Colon (tissue), 2 donors: ENCODE results near the gene WDR20.
"Not testable (repeated sequence)": the region's sequence is repeated elsewhere in the genome, so short reads cannot be mapped to it uniquely, and the experiment has no call there.

ENCODE experiments used
- FAIRE-seq: peaks from 2 replicates; lab custom pipeline; 2012; peaks lifted over from hg19 to GRCh38; lab: Jason Lieb, UNC
- donor health status: control.
- donor health status: control.

The WDR20 gene

DNA sequence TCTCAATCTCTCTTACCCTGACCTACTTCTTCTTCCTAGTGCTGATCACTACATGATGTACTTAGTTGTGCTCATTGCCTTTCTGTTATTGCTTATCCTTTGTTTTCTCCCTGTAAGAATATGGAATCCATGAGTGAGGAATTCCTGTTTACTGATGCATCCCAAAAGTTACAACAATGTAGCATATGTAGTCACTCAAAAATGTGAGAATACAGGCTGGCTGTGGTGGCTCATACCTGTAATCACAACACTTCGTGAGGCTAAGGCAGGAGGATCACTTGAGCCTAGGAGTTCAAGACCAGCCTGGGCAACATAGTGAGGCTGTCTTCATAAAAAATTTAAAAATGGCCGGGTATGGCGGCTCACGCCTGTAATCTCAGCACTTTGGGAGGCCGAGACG, 8.0 kb upstream of the WDR20 start:
- FAIRE-seq: no peak

DNA sequence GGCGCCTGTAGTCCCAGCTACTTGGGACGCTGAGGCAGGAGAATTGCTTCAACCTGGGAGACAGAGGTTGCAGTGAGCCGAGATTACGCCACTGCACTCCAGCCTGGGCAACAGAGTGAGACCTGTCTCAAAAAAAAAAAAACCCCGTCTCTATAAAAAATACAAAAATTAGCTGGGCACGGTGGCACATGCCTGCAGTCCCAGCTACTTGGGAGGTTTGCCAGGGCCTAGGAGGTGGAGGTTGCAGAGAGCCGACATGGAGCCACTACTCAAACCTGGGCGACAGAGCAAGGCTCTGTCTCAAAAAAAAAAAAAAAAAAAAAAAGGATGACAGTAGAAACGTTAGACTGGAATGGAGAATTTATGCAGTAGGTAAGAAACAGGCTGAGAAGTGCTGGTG, 5.7 kb upstream of the WDR20 start:
- FAIRE-seq: not testable (repeated sequence)

DNA sequence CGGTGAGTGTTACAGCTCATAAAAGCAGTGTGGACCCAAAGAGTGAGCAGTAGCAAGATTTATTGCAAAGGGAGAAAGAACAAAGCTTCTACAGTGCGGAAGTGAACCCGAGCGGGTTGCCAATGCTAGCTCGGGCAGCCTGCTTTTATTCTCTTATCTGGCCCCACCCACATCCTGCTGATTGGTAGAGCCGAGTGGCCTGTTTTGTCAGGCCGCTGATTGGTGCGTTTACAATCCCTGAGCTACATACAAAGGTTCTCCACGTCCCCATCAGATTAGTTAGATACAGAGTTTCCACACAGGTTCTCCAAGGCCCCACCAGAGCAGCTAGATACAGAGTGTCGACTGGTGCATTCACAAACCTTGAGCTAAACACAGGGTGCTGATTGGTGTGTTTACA, 5.0 kb upstream of the WDR20 start:
- not testable (repeated sequence) for FAIRE-seq

GRCh38 chr14:102135456-102135855, 4.2 kb upstream of the WDR20 start:
- not testable (repeated sequence) for FAIRE-seq

GRCh38 chr14:102138535-102138934, 1.2 kb upstream of the WDR20 start:
- FAIRE-seq: no peak

DNA sequence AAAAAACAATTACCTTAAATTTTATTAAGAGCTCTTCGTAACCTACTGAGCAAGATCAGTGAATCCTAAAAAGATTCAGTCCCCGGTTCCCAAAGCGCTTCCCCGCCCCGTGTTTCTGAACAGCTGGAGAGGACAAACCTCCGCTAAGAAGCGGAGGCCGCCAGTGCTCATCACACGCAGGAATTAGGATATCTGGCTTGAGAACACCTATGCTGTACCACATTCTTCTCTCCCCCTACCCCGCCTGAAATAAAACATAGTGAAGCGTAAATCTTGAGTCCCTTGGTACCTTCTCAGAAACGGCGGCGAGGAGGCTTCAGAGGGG, 774 bp upstream of the WDR20 start:
- FAIRE-seq: no peak

DNA sequence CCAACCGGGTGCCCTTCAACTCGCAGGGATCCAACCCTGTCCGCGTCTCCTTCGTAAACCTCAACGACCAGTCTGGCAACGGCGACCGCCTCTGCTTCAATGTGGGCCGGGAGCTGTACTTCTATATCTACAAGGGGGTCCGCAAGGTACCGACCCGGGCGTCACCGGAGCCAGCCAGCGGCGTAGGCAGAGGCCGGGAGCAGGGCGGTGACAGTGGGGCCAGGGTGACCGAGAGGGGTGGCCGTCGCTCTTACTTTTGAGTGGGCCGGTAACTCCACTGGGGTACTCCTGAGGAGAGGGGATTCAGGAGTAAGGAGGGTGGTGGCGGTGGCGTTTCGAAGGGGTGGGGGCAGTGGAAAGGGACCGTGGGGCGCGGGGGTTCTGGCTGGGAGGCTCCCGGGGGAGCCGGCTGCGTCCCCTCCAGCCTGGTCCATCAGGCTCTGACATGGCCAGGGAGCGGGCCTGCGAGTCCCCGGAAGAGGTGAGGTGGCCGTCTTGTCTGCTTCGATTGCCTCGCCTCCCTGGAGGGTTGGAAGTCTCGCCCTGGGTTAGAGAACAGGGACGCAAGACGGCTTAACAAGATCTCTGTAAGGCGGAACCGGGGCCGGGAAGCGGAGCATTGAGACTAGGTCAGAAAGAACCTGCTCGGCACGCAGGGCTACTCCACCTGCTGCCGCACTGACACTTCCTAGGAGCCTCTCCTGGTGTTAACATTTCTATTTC, 491 bp downstream of the WDR20 start:
- FAIRE-seq: no peak

GRCh38 chr14:102140750-102141145, 1.1 kb downstream of the WDR20 start:
- no peak for FAIRE-seq

GRCh38 chr14:102141797-102142196, 2.1 kb downstream of the WDR20 start:
- FAIRE-seq: no peak

DNA sequence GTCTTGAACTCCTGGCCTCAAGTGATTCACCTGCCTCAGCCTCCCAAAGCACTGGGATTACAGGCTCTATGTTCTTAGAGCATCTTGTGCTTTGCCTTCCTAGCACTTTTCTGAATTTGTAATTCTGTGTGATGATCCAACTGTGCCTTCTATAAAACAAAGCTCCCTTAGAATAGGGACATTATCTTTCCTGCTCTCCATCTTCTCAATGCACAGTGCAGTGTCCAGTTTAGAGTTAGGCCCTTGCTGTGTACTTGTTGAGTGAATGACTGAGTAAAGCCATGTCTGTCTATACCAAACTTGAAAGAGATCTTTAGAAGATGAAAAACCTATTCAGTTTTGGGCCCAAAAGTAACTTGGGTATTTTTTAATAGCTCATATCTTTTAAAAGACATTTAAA, 5.2 kb downstream of the WDR20 start:
- FAIRE-seq: no peak

DNA sequence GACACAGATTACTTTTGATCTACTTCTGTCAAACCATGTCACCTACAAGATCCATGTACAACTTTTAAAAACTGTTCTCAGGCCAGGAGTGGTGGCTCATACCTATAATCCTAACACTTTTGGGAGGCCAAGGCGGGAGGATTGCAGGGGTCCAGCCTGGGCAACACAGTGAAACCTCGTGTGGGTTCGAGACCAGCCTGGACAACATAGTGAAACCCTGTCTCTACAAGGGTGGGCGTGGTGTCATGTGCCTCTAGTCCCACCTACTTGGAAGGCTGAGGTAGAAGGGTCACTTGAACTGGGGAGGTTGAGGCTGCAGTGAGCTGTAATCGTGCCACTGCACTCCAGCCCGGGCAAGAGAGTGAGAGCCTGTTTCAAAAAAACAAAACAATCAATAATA, 5.7 kb downstream of the WDR20 start:
- no peak for FAIRE-seq

- FAIRE-seq: no peak
Measured at GRCh38 chr14:102146423-102146822, 6.7 kb downstream of the WDR20 start.

DNA sequence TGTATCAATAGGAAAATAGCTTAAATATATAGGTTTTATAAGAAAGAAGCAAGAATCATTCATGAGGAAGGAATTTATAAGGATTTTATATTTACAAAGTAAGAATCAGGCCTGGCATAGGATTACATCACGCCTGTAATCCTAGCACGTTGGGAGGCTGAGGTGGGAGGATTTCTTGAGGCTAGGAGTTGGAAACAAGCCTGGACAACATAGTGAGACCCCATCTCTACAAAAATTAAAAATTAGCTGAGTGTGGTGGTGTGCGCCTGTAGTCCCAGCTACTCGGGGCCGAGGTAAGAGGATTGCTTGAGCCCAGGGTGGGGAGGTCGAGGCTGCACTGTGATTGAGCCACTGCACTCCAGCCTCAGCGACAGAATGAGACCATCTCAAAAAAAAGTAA, 10.4 kb downstream of the WDR20 start:
- FAIRE-seq: no peak

- FAIRE-seq: no peak
Measured at GRCh38 chr14:102150744-102151143, 11.0 kb downstream of the WDR20 start.

DNA sequence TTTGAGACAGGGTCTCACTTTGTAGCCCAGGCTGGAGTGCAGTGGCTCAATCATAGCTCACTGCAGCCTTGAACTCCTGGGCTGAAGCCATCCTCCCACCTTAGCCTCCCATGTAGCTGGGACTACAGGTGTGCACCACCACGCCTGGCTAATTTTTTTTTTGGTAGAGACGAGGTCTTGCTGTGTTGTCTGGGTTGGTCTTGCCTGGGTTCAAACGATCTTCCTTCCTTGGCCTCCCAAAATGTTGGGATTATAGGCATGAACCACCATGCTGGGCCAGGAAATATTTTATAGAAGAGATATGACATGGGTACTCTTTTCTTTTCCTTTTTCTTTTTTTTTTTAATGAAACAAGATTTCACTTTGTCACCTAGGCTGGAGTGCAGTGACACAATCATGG, 11.7 kb downstream of the WDR20 start:
- not testable (repeated sequence) for FAIRE-seq

- FAIRE-seq: no peak
Measured at GRCh38 chr14:102154121-102154520, 14.4 kb downstream of the WDR20 start.

DNA sequence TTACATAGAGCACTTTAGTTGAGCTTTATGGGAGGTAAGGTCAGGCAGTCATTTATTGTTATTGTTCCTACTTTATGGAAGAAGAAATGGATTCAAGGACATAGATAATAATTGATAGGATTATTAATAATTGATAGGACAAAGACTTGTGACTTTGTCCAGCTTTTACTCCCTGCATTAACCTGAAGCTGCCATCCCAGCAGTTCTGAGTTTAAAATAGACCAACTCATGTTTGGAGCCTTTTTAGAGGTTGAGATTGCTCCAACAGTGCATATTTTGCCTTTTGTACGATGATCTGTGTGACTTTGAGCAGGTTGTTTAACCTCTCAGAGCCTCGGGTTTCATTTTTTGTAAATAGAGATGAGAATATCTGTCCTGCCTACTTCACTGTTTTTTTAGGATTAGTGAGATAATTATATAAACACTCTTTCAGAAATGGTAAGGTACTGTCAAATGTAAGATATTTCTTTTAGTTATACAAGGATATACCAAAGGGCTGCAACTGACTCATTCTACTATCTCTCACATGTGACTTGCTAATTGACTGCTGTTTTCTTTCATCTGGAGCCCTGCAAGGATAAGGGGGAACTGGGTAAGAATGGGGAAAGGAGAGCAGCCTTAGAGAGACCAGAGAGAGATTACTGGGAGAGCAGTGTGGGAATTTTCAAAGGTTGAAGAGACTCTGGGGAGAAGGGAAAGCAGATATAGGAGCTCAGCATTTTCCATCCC, 15.3 kb downstream of the WDR20 start:
- no peak for FAIRE-seq

DNA sequence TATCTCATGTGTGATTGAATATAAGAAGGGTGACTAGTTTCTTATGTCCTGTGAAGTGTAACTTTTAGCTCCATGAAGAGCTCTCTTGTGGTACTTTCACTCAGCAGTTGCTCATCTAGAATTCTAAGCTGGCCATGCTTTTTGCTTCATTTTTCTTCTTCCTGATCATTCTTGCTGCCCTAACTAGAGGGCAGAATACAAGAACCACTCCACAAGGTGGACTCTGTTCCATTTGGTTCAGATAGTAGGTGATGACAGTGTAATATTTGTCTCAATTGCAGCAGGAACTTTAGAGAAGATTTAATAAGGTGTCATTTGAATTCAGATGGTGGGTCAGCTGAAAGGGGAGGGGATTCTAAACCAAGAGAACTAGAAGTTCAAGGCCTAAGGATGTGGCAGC, 17.6 kb downstream of the WDR20 start:
- no peak for FAIRE-seq

GRCh38 chr14:102158797-102159196, 19.1 kb downstream of the WDR20 start:
- FAIRE-seq: no peak

DNA sequence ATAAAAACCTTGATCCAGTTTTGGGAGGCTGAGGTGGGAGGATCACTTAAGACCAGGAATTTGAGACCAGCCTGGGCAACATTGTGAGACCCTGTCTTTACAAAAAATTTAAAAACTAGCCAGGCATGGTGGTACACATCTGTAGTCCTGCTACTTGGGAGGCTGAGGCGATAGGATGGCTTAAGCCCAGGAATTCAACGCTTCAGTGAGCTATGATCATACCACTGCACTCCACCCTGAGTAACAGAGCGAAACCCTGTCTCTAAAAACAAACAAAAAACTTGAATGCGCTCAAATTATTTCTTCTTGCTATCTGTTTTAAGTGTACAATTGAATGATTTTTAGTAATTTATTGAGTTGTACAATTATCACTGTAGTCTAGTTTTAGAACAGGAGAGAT, 20.1 kb downstream of the WDR20 start:
- no peak for FAIRE-seq

DNA sequence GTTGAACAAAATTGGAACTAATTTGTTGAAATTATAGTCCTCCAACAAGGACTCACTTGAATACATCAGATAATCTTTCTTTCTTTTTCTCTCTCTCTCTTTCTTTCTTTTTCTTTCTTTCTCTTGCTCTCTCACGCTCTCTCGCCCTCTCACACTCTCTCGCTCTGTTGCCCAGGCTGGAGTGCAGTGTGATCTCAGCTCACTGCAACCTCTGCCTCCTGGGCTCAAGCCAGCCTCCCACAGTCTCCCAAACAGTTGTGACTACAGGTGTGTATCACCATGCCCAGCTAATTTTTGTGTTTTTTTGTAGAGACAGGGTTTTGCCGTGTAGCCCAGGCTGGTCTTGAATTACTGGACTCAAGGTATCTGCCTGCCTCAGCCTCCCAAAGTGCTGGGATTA, 22.8 kb downstream of the WDR20 start:
- FAIRE-seq: no peak

GRCh38 chr14:102164241-102164641, 24.5 kb downstream of the WDR20 start:
- FAIRE-seq: no peak

- FAIRE-seq: no peak
Measured at GRCh38 chr14:102164965-102165364, 25.3 kb downstream of the WDR20 start.

- no peak for FAIRE-seq
Measured at GRCh38 chr14:102170061-102170460, 30.4 kb downstream of the WDR20 start.
